Choroid plexus epithelial cell (primary cell): ENCODE measurements around the gene ANO10.

ENCODE experiments used
- DNase-seq: peaks from one replicate; pipeline ENCODE4 v3.0.0-alpha.2; 2010; ENCODE audit warnings: low read depth
- H3K4me3 ChIP-seq: 2 replicates; pipeline ENCODE4 v1.5.1; 2011; ENCODE audit warnings: low read depth, mild to moderate bottlenecking, control low read depth, low read length, moderate library complexity
- TF ChIP-seq, protein P1 (sequence below): conservative IDR thresholded peaks from 2 replicates; pipeline ENCODE4 v1.5.1; 2011; ENCODE audit warnings: low read depth, mild to moderate bottlenecking, control low read depth, inconsistent platforms, low read length, moderate library complexity

Gene ANO10

DNA sequence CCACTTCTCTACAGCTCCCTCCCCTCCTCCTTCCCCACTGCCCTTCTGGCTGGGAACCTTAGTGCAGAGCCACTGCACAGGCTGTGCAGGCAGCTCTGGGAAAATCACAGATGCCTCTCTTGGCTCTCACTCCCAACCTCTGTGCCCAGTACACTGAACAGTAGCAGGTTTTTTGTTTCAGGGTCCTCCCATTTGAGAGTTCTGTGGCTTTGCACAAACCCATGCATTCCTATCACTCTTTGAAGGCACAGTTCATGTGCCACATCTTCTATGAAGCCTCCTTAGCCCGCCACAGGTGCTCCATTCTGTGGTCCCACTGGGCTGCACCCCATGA lies 231.6 kb downstream of the ANO10 start:
- TF ChIP-seq, protein P1, sequence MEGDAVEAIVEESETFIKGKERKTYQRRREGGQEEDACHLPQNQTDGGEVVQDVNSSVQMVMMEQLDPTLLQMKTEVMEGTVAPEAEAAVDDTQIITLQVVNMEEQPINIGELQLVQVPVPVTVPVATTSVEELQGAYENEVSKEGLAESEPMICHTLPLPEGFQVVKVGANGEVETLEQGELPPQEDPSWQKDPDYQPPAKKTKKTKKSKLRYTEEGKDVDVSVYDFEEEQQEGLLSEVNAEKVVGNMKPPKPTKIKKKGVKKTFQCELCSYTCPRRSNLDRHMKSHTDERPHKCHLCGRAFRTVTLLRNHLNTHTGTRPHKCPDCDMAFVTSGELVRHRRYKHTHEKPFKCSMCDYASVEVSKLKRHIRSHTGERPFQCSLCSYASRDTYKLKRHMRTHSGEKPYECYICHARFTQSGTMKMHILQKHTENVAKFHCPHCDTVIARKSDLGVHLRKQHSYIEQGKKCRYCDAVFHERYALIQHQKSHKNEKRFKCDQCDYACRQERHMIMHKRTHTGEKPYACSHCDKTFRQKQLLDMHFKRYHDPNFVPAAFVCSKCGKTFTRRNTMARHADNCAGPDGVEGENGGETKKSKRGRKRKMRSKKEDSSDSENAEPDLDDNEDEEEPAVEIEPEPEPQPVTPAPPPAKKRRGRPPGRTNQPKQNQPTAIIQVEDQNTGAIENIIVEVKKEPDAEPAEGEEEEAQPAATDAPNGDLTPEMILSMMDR: no peak
- DNase-seq: no peak
- no peak overlapping the region for H3K4me3 ChIP-seq

DNA sequence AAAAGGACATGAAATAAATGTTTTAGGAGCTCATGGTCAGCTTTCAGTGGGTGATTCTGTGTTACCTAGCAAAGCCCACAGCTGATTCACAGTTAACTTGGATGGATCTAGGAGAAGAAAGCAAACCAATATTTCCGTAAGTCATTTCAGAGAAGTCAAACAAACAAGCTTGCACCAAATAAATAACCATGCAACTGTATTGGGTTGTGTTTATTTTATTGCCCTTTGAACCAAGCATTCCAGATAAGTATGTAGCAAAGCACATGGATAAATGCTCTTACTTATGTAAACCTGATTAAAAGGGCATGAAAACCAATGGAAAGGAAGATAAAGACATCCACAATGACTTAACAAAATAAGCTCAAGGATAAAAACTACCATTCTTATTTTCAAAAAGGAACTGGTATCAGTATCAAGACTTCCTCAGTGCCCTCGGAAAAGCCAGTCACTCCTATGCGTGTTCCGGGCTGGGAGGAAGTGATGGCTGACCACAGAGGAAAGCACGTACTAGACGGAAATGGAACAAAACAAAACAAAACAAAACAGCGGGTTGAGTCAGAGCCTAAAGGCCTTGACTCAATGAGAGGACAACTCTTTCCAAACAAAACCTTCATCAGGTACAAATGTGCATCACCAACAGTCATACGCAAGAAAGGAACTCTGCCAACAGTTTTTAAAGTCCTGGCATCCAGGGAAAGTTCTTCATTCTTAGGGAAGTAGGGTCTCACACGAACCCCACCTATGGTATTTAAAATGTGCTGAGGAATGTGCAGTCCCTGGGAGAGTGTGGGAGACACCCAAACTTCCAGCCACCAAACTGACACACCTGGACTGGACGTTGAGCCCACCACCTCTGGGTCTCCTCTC lies 232.2 kb downstream of the ANO10 start:
- TF ChIP-seq, protein P1: no peak
- no peak overlapping the region for H3K4me3 ChIP-seq
- DNase-seq: peak; percentile 79

DNA sequence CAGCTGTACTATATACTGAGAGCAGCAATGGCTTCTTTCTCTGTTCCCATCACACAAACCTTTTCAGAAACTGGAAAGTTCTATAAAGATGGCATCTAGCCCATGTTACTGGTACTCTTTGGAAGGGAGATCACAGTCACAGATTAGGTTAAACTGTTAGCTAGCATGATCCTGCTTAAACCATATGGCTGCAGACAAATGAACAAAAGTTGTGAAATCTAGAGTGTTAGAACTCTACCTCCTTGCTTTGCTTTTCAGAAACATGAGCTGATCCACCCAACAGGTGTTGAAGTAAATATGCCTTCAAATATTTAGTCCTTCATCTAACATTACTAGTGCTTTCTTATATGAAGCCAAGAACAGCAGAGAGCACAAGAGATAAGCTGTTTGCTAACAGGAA lies 232.9 kb downstream of the ANO10 start:
- TF ChIP-seq, protein P1: no peak
- peak; percentile 24 for DNase-seq
- H3K4me3 ChIP-seq: no peak overlapping the region

DNA sequence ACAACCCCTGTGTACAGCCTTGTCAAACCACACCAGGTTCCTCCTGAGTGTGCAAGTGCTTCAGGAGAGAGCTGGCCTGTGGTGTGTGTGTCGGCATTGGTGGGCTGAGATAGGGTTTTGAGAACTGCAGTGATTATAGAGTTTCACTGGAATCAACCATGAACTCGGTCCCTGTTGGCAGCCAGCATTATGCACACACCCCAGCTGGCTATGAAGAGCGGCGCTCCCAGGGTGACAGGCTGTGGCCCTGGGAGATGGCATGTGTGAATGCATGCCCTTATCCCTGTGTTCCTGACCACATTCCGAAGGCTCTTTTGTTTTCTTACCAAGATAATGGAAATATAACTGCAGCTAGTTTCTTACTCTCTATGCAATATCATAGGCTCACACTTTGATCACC lies 233.6 kb downstream of the ANO10 start:
- no peak overlapping the region for H3K4me3 ChIP-seq
- TF ChIP-seq, protein P1: no peak
- no peak for DNase-seq

DNA sequence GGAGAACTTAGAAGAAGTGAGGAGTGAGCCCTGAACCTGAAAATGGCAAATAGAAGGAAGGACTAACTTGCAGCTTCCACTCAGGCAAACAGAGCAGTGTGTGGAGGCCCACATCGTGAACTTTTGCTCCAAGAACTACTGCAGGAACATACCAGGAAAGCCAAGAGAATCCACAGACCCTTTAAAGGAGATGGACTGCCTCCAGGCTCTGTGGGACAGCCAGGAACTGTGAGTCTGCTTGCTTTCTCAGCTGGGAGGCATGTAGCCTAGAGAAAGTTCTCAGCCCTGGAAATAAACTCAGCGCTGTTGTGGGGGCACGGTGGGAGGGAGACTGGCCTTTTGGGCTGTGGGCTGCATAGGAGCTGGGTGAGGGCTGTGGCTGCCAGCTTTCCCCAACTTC lies 242.5 kb downstream of the ANO10 start:
- H3K4me3 ChIP-seq: no peak overlapping the region
- TF ChIP-seq, protein P1: no peak
- DNase-seq: peak; percentile 88

DNA sequence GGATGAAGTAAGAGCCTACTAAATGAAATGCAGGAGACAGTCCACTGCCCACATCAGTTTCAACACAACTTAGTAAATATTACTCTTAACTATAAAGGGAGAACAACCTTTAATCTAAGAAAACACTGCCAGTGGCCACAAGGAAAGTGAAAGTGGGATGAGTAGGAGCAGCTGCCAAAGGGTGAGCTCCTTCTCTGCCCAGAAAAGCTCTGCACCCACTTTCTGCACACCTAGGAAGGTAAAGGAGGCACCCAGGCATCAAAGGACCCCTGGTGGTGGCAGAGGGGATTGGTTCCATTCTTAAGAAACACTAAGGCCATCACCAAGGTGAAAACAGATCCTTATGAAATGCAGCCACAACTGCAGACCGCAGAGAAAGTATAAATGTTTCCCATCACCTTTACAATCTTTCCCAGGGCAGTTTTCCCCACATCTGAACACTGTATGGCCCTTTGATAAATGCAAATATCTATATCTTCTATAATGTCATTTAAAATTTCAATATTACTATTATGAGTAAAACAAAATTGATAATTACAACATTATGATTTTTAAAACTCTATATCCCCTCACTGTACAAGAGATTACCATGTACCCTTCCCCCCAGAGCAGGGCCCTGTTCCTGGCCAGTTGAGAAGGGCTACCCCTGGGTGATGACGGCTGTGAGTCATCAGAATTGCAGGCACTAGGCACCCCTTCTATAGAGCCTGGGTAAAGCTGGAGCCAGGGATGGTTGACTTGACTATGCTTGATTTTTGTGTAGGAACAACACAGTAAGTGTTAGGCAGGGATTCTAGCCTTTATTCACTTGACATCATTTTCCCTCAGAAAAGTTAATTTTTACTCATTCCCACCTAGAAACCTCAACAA lies 243.5 kb downstream of the ANO10 start:
- H3K4me3 ChIP-seq: no peak overlapping the region
- DNase-seq: peak; percentile 60
- TF ChIP-seq, protein P1: peak; percentile 85
